ENCODE results near the gene GNAO1. TPM values are rescaled to one million over a fixed set of nuclear protein-coding genes. Genes with fewer than 3 reads are reported as not detected.

GNAO1 gene
- total and polyA plus RNA-seq, 2 experiments from 2014 or later = under 0.01 to 0.18 TPM

- no peak for DNase-seq
- Histone ChIP-seq H3K27me3 (replicated peaks; ENCODE audit: insufficient read depth) (0 out of 2 replicates have a peak, but pooled peaks cover 6% of the 10 kb centered on the region), H3K9me2 (ENCODE audit: insufficient read depth) (no peaks in the 10 kb centered on the region), H3K79me2 (ENCODE audit: insufficient read depth) (no peaks in the 10 kb centered on the region), H3K4me2 (ENCODE audit: unreplicated experiment) (no peak overlapping the region), H3F3A (ENCODE audit: insufficient read depth) (no peaks in the 10 kb centered on the region), H4K20me1 (ENCODE audit: insufficient read depth) (no peaks in the 10 kb centered on the region), H3K27ac (no peak overlapping the region), H3K9ac (no peak overlapping the region), H3K4me1 (ENCODE audit: insufficient read depth) (no peaks in the 10 kb centered on the region), H3K9me3 (ENCODE audit: low read depth) (no peaks in the 10 kb centered on the region), H3K4me3 (no peak overlapping the region), H3K36me3 (ENCODE audit: low read depth) (no peaks in the 10 kb centered on the region), H2AFZ (no peak overlapping the region)
- in situ Hi-C loops (cut with MboI) = no loop called here
- TF ChIP-seq EZH2phosphoT487 (IDR thresholded peaks at IDR 0.05; ENCODE audit: insufficient read depth, low read depth) = no peak
- 59% methylated on average over 5 of the region's 5 CpGs for WGBS, 2 experiments (ENCODE audit: low coverage in 1 of 2, low lambda C conversion rate in 2 of 2, missing lambda C conversion rate in 2 of 2)
Observed at GRCh38 chr16:56234737-56235136, 43.4 kb downstream of the GNAO1 start.

- WGBS, 2 experiments (ENCODE audit: low coverage in 1 of 2, low lambda C conversion rate in 2 of 2, missing lambda C conversion rate in 2 of 2) = 3% methylated on average over 6 of the region's 6 CpGs
- no peaks in the 10 kb centered on the region for H3K9me3 ChIP-seq (ENCODE audit: low read depth)
- H3K4me1 ChIP-seq (ENCODE audit: insufficient read depth) = no peaks in the 10 kb centered on the region
- H3K27ac ChIP-seq = no peak overlapping the region
- no peak overlapping the region for H3K9ac ChIP-seq
- DNase-seq = no peak
- no peak overlapping the region for H3K4me2 ChIP-seq (ENCODE audit: unreplicated experiment)
- TF ChIP-seq EZH2 (IDR thresholded peaks at IDR 0.05; ENCODE audit: insufficient read depth, poor library complexity, severe bottlenecking) (no peak), EZH2phosphoT487 (IDR thresholded peaks at IDR 0.05; ENCODE audit: insufficient read depth, low read depth) (no peak)
- no peaks in the 10 kb centered on the region for H3K36me3 ChIP-seq (ENCODE audit: low read depth)
- no peaks in the 10 kb centered on the region for H4K20me1 ChIP-seq (ENCODE audit: insufficient read depth)
- no peaks in the 10 kb centered on the region for H3K79me2 ChIP-seq (ENCODE audit: insufficient read depth)
- in situ Hi-C loops (cut with MboI) = no loop called here
- 0 out of 2 replicates have a peak, but pooled peaks cover 6% of the 10 kb centered on the region for H3K27me3 ChIP-seq (replicated peaks; ENCODE audit: insufficient read depth)
- H3K9me2 ChIP-seq (ENCODE audit: insufficient read depth) = no peaks in the 10 kb centered on the region
- H3F3A ChIP-seq (ENCODE audit: insufficient read depth) = no peaks in the 10 kb centered on the region
- no peak overlapping the region for H2AFZ ChIP-seq
- H3K4me3 ChIP-seq = no peak overlapping the region
Observed at GRCh38 chr16:56237451-56237930, 46.2 kb downstream of the GNAO1 start.

- in situ Hi-C loops (cut with MboI) = no loop called here
- no peak for DNase-seq
- H3K9me2 ChIP-seq (ENCODE audit: insufficient read depth) = no peaks in the 10 kb centered on the region
- no peaks in the 10 kb centered on the region for H3K4me1 ChIP-seq (ENCODE audit: insufficient read depth)
- H3K4me2 ChIP-seq (ENCODE audit: unreplicated experiment) = no peak overlapping the region
- no peaks in the 10 kb centered on the region for H3F3A ChIP-seq (ENCODE audit: insufficient read depth)
- no peaks in the 10 kb centered on the region for H3K79me2 ChIP-seq (ENCODE audit: insufficient read depth)
- 22 to 26% methylated on average over 3 of the region's 3 CpGs for WGBS, 2 experiments (ENCODE audit: low coverage in 1 of 2, low lambda C conversion rate in 2 of 2, missing lambda C conversion rate in 2 of 2)
- no peak overlapping the region for H2AFZ ChIP-seq
- no peak overlapping the region for H3K4me3 ChIP-seq
- H3K9me3 ChIP-seq (ENCODE audit: low read depth) = no peaks in the 10 kb centered on the region
- H4K20me1 ChIP-seq (ENCODE audit: insufficient read depth) = no peaks in the 10 kb centered on the region
- H3K36me3 ChIP-seq (ENCODE audit: low read depth) = no peaks in the 10 kb centered on the region
- TF ChIP-seq EZH2phosphoT487 (IDR thresholded peaks at IDR 0.05; ENCODE audit: insufficient read depth, low read depth) (no peak), EZH2 (IDR thresholded peaks at IDR 0.05; ENCODE audit: insufficient read depth, poor library complexity, severe bottlenecking) (no peak)
- H3K27ac ChIP-seq = no peak overlapping the region
- no peak overlapping the region for H3K9ac ChIP-seq
- 0 out of 2 replicates have a peak, but pooled peaks cover 6% of the 10 kb centered on the region for H3K27me3 ChIP-seq (replicated peaks; ENCODE audit: insufficient read depth)
Observed at GRCh38 chr16:56238188-56238587, 46.9 kb downstream of the GNAO1 start.

GRCh38 chr16:56241596-56241995, 50.3 kb downstream of the GNAO1 start:
- H3K9me3 ChIP-seq (ENCODE audit: low read depth) = no peaks in the 10 kb centered on the region
- no peak overlapping the region for H3K27ac ChIP-seq
- no peak overlapping the region for H2AFZ ChIP-seq
- H3K9ac ChIP-seq = no peak overlapping the region
- TF ChIP-seq EZH2phosphoT487 (IDR thresholded peaks at IDR 0.05; ENCODE audit: insufficient read depth, low read depth) = no peak
- TF ChIP-seq EZH2 (IDR thresholded peaks at IDR 0.05; ENCODE audit: insufficient read depth, poor library complexity, severe bottlenecking) = no peak
- H3K4me2 ChIP-seq (ENCODE audit: unreplicated experiment) = no peak overlapping the region
- no peaks in the 10 kb centered on the region for H3K79me2 ChIP-seq (ENCODE audit: insufficient read depth)
- H3K9me2 ChIP-seq (ENCODE audit: insufficient read depth) = no peaks in the 10 kb centered on the region
- H4K20me1 ChIP-seq (ENCODE audit: insufficient read depth) = no peaks in the 10 kb centered on the region
- no peaks in the 10 kb centered on the region for H3F3A ChIP-seq (ENCODE audit: insufficient read depth)
- no peak overlapping the region for H3K4me3 ChIP-seq
- in situ Hi-C loops (cut with MboI) = no loop called here
- H3K36me3 ChIP-seq (ENCODE audit: low read depth) = no peaks in the 10 kb centered on the region
- H3K4me1 ChIP-seq (ENCODE audit: insufficient read depth) = 0 out of 2 replicates have a peak, but pooled peaks cover 4% of the 10 kb centered on the region
- DNase-seq = no peak
- WGBS, 2 experiments (ENCODE audit: low coverage in 1 of 2, low lambda C conversion rate in 2 of 2, missing lambda C conversion rate in 2 of 2) = 13 to 18% methylated on average over 2 of the region's 2 CpGs
- H3K27me3 ChIP-seq (replicated peaks; ENCODE audit: insufficient read depth) = 0 out of 2 replicates have a peak, but pooled peaks cover 6% of the 10 kb centered on the region

GRCh38 chr16:56242740-56243139, 51.5 kb downstream of the GNAO1 start:
- Histone ChIP-seq H3K4me3 (no peak overlapping the region), H3K27ac (no peak overlapping the region), H3K27me3 (replicated peaks; ENCODE audit: insufficient read depth) (0 out of 2 replicates have a peak, but pooled peaks cover 6% of the 10 kb centered on the region), H4K20me1 (ENCODE audit: insufficient read depth) (no peaks in the 10 kb centered on the region), H3K36me3 (ENCODE audit: low read depth) (no peaks in the 10 kb centered on the region), H3K9me3 (ENCODE audit: low read depth) (no peaks in the 10 kb centered on the region), H3F3A (ENCODE audit: insufficient read depth) (no peaks in the 10 kb centered on the region), H2AFZ (no peak overlapping the region), H3K4me1 (ENCODE audit: insufficient read depth) (0 out of 2 replicates have a peak, but pooled peaks cover 4% of the 10 kb centered on the region), H3K79me2 (ENCODE audit: insufficient read depth) (no peaks in the 10 kb centered on the region), H3K4me2 (ENCODE audit: unreplicated experiment) (no peak overlapping the region), H3K9ac (no peak overlapping the region), H3K9me2 (ENCODE audit: insufficient read depth) (no peaks in the 10 kb centered on the region)
- no peak for DNase-seq
- in situ Hi-C loops (cut with MboI) = no loop called here
- WGBS, 2 experiments (ENCODE audit: low coverage in 1 of 2, low lambda C conversion rate in 2 of 2, missing lambda C conversion rate in 2 of 2) = 83 to 86% methylated on average over 4 of the region's 4 CpGs
- TF ChIP-seq EZH2phosphoT487 (IDR thresholded peaks at IDR 0.05; ENCODE audit: insufficient read depth, low read depth) = no peak
- no peak for TF ChIP-seq EZH2 (IDR thresholded peaks at IDR 0.05; ENCODE audit: insufficient read depth, poor library complexity, severe bottlenecking)
